Measurements from ENCODE around the gene YTHDF1.
A peak's percentile ranks its signal among the peaks of the same experiment; 100 is the strongest.
"Not testable (repeated sequence)": the region's sequence is repeated elsewhere in the genome, so short reads cannot be mapped to it uniquely, and the experiment has no call there.

YTHDF1 gene

DNA sequence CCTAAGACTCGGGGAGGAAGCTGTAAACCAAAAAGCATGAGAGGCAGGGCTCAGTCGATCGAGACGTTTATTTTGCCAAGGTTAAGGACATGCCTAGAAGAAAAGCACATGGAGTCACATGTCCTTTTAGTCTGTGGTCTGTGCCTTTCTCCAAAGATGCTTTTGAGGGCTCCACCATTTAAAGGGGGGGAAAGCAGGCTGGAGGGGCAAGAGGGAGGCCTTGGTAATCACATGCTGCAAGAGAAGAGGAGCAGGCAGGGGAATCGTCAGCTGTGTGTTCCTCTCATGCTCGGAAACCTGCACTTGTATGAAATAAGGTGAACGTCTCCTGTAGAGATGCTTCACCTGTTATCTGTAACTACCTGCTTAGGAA, 9.1 kb upstream of the YTHDF1 start:
- DNase-seq = no peak

GRCh38 chr20:63224412-63225081, 8.6 kb upstream of the YTHDF1 start:
- DNase-seq = no peak

- no peak for DNase-seq
These were observed 7.9 kb upstream of the YTHDF1 start for GRCh38 chr20:63223826-63224207.

DNA sequence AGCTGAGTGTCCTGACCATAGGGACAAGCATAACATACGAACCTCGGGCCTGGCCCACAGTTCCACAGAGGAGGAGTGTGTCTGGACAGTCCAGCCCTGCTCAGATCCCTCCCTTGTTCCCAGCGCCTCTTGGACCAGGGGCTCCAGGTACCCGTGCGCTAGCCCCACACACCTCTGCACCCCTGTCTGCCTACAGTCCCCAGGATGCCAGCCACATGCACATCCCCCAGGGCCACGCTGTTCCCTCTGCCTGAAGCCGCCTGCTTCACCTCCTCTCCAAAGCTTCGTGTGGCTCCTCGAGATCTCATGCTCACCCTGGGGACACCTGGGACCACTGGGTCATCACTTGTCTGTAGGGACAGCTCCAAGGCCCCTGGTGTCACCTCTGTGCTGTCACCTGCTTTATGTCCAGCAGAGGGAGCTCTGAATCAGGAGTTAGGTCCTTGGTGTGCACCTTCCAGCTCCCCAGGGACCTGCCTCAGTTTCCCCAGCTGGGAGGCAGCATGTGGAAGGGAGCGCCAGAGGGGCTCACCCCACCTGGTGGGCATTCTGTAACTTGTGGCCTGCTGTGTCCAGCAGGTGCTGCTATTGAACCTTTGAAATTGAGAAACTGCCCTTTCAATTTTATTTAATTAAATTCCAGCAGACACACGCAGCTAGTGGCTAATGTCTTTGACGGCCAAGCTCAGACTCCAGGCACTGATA, 7.3 kb upstream of the YTHDF1 start:
- peak; percentile 53 for DNase-seq

GRCh38 chr20:63222541-63222940, 6.6 kb upstream of the YTHDF1 start:
- DNase-seq = no peak

- not testable (repeated sequence) for DNase-seq
These were observed 5.6 kb upstream of the YTHDF1 start for GRCh38 chr20:63221400-63222053.

- no peak for DNase-seq
These were observed 4.9 kb upstream of the YTHDF1 start for GRCh38 chr20:63220696-63221399.

GRCh38 chr20:63219866-63220521, 4.1 kb upstream of the YTHDF1 start:
- no peak for DNase-seq

GRCh38 chr20:63219447-63219821, 3.5 kb upstream of the YTHDF1 start:
- DNase-seq = no peak

GRCh38 chr20:63218701-63219446, 2.9 kb upstream of the YTHDF1 start:
- no peak for DNase-seq

- DNase-seq = no peak
These were observed 1.8 kb upstream of the YTHDF1 start for GRCh38 chr20:63217706-63218105.

GRCh38 chr20:63216849-63217471, 1.0 kb upstream of the YTHDF1 start:
- DNase-seq = no peak

GRCh38 chr20:63215101-63216040, 560 bp downstream of the YTHDF1 start:
- peak; percentile 17 for DNase-seq

DNA sequence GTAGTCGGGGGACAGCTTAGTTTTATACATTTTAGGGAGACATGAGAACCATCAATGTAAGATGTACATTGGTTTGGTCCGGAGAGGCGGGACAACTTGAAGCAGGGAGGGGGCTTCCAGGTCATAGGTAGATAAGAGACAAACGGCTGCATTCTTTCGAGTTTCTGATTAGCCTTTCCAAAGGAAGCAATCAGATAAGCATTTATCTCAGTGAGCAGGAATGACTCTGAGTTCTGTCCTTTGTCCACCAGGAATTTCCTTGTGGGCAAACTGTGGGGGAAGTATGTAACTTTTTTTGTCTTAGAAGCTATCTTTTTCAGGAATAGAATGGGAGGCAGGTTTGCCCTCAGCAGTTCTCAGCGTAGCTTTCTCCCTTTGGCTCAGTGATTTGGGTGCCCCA, 1.4 kb downstream of the YTHDF1 start:
- no peak for DNase-seq

DNA sequence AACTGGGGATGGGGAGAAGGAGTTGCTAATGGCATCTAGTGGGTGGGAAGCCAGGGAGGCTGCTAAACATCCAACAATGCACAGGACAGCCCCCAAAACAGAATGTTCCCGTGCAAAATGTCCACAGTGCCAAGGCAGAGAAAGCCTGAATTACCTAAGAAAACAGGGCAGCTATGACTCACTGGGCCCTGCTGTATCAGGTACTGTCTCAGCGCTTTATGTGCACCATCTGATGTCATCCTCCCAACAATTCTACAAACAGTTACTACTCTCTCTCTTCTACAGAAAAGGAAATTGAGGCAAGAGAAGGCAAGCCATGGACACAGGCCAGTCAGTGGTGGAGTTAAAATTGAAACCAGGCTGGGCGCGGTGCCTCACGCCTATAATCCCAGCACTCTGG, 3.1 kb downstream of the YTHDF1 start:
- DNase-seq = no peak

GRCh38 chr20:63212393-63212730, 3.6 kb downstream of the YTHDF1 start:
- DNase-seq = no peak

DNA sequence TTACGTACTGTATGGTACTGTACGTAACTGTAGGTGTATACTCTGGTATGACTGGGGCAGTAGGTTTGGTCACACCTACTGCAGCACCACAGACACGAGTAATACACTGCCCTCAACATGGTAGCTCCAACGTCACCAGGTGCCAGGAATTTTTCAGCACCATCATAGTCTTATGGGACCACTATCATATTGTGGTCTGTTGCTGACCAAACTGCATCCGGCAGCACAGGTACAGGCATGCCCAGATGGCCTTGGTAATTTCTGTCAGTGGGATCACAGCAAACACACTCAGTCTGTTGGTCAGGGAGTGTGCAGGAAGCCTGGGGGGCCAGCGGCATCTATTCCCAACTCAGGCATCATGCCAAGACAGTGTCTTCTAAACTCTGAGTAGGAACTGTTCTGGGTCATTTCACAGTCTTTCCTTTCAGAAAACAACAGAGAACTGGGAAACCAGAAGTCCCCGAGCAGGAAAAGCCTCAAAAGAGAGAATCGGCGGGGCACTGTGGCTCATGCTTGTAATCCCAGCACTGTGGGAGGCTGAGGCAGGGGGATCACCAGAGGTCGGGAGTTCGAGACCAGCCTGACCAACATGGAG, 5.8 kb downstream of the YTHDF1 start:
- no peak for DNase-seq

GRCh38 chr20:63208346-63208909, 7.5 kb downstream of the YTHDF1 start:
- DNase-seq = no peak

DNA sequence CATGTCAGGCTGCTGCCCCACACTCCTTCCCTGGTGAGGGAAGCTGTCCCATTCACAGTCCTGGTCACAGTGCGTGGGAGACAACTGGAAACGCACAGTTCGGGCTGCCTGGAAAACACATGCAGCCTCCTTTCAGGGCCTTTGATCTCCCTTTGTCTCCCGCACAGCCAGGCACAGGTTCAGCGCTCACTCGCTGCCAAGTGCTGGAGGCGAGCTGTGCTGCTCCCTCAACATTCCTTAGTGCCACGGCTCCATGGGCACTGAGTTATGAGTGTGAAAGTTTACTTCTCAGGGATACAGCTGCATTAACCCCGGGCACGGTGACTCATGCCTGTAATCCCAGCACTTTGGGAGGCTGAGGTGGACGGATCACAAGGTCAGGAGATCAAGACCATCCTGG, 9.1 kb downstream of the YTHDF1 start:
- DNase-seq = no peak

DNA sequence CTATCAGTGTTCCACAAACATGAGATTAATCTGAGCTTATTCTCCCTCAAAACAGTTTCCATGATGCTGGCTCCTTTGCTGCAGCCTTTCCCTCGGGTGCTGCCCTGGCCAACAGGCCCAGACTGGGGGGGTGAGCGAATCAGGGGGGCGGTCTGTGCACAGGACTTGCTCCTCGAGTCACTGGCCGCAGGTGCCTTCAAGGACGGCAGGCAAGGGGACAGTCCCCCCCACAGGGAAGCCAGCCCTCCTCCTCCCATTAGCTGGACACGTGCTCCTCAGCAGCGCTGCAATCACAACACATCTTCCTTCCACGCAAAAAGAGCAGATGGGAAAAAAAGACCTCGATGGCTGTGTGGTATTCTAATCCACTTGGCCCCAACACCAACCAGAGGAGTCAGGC, 10.0 kb downstream of the YTHDF1 start:
- no peak for DNase-seq

All from CD4-positive, alpha-beta T cell treated with Interleukin-17A for 1 hour (primary cell).